Activated CD8-positive, alpha-beta memory T cell treated with anti-CD3 and anti-CD28 coated beads for 36 hours (primary cell): ENCODE measurements around the gene LMF2. TPM values are rescaled to one million over a fixed set of nuclear protein-coding genes. Genes with fewer than 3 reads are reported as not detected.

Experiments used
- CTCF ChIA-PET: fragments of 350-600 bp; sonication (Branson Sonifier 250); formaldehyde crosslinking; loops from one replicate; lab custom pipeline; 2021; ENCODE audit warnings: antibody characterized with exemption; lab: Charles Lee
- POLR2A ChIA-PET: fragments of 350-600 bp; sonication (Branson Sonifier 250); formaldehyde crosslinking; loops from one replicate; lab custom pipeline; 2021; ENCODE audit warnings: antibody characterized with exemption; lab: Charles Lee
- total RNA-seq, 2 experiments: library from RNA; stranded (reverse); gene quantifications; one replicate each; pipeline ENCODE4 v1.2.3, GENCODE V29; 2021

LMF2 gene
- total RNA-seq, 2 experiments from 2014 or later: 78.2 to 78.4 TPM

DNA sequence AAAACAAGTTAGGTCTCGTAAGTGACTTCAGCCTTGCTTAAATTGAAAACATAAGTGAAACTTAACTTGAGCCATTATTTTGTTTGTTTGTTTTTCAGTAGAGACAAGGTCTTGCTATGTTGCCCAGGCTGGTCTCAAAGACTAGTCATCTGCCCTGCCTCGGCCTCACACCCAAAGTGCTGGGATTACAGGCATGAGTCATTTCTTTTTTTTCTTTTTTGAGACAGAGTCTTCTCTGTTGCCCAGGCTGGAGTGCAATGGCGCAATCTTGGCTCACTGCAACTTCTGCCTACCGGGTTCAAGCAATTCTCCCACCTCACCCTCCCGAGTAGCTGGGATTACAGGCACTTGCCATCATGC lies 34.1 kb upstream of the LMF2 start:
- ChIA-PET CTCF (interaction anchor here (0.9 to 1.7 kb wide), 4 partner anchors 9 to 79 kb away, joined by 3 to 6 read pairs (median 4); partner anchors contain the start of gene SCO2), POLR2A (interaction anchor here (5.7 kb wide), 1 partner anchor 13 kb away, joined by 93 read pairs; the partner anchor contains the start of genes SCO2 and TYMP)

DNA sequence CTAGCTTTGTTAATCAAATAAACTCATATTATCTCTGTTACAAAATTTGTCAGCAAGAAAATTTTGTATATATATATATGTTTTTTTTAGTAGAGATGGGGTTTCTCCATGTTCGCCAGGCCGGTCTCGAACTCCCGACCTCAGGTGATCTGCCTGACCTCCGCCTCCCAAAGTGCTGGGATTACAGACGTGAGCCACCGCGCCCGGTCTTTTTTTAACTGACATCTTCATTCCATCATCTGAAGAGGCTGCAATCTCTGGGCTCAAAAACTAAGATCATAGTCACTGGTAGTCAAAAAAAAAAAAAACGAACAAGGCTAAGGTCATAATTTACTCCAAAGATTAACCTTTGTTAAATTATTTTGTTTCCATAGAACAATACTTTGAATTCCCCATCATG lies 32.9 kb upstream of the LMF2 start:
- POLR2A ChIA-PET: interaction anchor here (0.6 to 5.7 kb wide), 6 partner anchors 8 to 88 kb away, joined by 3 to 93 read pairs (median 12); partner anchors contain the start of genes ARSA, SCO2 and TYMP
- CTCF ChIA-PET: interaction anchor here (1.0 to 3.4 kb wide), 6 partner anchors 10 to 81 kb away, joined by 3 to 14 read pairs (median 6); partner anchors contain the start of gene SYCE3

DNA sequence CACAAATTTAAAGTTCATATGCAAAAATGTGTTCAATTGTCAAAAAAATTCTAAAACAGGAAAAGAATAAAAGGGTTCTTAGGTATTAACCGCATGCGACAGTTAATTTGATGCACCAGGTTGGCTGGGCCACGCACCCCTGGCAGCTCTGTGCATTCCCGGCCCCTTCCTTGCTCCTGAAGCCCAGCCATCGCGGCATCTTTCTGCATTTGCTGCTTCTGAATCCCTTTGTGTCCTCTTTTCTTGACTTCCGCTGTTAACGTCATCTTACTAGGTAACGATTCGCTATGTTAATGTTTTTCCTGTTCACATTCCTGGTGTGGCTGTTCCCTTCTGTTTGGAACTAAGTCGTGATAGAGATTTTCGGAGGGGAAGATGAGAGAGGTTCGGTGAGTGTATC lies 30.3 kb upstream of the LMF2 start:
- ChIA-PET POLR2A (interaction anchor here (0.6 to 5.7 kb wide), 3 partner anchors 9 to 86 kb away, joined by 3 to 93 read pairs (median 32); partner anchors contain the start of genes SCO2 and TYMP), CTCF (interaction anchor here (2.8 to 3.4 kb wide), 4 partner anchors 10 to 83 kb away, joined by 12 to 27 read pairs (median 18); partner anchors contain the start of genes SCO2 and SYCE3)

DNA sequence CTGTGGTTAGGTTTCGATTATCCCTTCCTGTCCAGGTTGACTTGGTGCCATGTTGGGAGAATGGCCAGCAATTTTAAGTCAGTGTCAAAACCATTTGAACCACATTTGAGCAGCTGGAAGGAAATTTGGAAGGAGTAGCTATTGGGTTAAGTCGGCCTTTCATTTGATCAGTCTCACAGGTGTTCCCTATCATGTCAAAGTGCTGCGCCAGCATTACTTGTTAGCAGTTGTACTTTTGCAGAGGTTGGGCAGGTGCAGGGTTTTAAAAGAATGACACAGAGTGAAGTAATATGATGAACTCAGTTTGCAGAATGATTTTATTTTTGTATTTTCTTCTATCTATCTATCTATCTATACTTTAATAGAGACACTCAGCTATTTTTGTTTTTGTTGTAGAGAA lies 28.7 kb upstream of the LMF2 start:
- CTCF ChIA-PET: interaction anchor here (0.7 to 2.2 kb wide), 4 partner anchors 11 to 194 kb away, joined by 3 to 7 read pairs (median 4); partner anchors contain the start of gene SCO2
- POLR2A ChIA-PET: no interaction called here

DNA sequence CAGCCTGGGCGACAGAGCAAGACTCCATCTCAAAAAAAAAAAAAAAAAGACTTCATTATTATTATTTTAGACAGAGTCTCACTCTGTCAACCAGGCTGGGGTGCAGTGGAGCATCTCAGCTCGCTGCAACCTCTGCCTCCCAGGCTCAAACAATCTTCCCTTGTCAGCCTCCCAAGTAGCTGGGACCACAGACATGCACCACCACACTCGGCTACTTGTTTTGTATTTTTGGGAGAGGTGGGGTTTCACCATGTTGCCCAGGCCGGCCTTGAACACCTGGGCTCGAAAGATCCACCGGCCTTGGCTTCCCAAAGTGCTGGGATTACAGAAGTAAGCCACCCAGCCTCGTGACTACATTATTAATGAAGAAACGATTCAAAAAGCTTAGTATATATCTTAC lies 27.6 kb upstream of the LMF2 start:
- ChIA-PET CTCF (interaction anchor here (1.8 to 2.2 kb wide), 2 partner anchors 9 to 86 kb away, joined by 5 to 7 read pairs; partner anchors contain the start of gene SCO2), POLR2A (interaction anchor here (0.6 kb wide), 1 partner anchor 86 kb away, joined by 3 read pairs; no protein-coding TSS in a partner anchor)

DNA sequence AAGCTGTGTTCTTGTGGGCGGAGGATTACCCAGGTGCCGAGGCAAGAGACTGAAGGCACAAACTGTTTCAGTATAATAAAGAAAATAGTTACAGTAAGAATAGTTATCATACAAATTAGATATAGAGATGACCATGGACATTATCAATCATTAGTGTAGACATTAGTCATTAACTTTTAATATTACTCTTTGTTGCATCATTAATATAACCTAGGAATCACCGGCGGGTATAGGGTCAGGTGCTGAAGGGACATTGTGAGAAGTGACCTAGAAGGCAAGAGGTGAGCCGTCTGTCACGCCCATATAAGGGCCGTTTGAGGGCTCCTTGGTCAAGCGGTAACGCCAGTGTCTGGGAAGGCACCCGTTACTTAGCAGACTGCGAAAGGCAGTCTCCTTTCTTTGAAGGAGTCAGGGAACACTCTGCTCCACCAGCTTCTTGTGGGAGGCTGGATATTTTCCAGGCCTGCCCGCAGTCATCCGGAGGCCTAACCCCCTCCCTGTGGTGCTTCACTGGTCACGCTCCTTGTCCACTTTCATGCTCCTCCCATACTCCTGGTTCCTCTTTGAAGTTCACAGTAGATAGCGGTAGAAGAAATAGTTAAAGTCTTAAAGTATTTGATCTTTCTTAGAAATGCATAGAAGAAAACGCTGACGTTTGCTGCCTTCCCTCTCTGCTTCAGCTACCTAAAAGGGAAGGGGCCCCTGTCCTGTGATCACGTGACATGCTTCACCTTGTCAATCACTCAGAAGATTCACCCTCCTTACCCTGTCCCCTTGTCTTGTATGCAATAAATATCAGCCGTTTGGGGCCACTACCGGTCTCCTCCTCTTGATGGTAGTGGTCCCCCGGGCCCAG lies 26.6 kb upstream of the LMF2 start:
- CTCF ChIA-PET: interaction anchor here (2.2 kb wide), 1 partner anchor 8 kb away, joined by 7 read pairs; the partner anchor contains the start of gene SCO2
- POLR2A ChIA-PET: interaction anchor here (0.6 kb wide), 1 partner anchor 87 kb away, joined by 3 read pairs; no protein-coding TSS in a partner anchor

DNA sequence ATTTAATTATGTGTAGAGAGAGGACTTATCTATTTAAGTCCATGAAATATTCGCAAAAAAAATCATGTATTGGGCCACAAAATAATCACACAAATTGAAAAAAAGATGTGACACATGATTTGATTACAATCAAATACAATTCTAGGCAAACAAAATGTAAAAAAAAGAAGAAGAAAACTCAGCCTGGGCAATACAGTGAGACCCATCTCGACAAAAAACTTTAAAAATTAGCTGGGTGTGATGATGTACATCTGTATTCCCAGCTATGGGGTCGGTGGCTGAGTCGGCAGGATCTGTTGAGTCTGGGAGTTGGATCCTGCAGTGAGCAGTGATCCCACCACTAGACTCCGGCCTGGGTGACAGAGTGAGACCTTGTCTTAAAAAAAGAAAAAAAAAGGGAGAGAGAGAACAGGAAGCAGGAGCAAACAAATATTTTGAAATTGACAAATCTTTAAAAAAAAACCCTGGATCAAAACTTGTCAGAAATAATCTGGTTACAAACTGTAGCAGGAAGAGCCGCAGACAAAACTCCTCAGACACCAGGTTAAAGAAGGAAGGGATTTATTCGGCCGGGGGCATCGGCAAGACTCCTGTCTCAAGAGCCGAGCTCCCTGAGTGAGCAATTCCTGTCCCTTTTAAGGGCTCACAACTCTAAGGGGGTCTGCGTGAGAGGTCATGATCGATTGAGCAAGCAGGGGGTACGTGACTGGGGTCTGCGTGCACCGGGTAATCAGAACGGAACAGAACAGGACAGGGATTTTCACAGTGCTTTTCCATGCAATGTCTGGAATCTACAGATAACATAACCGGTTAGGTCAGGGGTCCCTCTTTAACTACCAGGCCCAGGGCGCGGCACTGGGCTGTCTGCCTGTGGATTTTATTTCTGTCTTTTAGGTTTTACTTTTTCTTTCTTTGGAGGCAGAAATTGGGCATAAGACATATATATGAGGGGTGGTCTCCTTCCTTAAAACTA lies 25.6 kb upstream of the LMF2 start:
- ChIA-PET POLR2A (interaction anchor here (2.5 to 2.6 kb wide), 2 partner anchors 12 to 15 kb away, joined by 10 to 16 read pairs; partner anchors contain the start of gene KLHDC7B), CTCF (interaction anchor here (1.1 kb wide), 1 partner anchor 88 kb away, joined by 7 read pairs; no protein-coding TSS in a partner anchor)

DNA sequence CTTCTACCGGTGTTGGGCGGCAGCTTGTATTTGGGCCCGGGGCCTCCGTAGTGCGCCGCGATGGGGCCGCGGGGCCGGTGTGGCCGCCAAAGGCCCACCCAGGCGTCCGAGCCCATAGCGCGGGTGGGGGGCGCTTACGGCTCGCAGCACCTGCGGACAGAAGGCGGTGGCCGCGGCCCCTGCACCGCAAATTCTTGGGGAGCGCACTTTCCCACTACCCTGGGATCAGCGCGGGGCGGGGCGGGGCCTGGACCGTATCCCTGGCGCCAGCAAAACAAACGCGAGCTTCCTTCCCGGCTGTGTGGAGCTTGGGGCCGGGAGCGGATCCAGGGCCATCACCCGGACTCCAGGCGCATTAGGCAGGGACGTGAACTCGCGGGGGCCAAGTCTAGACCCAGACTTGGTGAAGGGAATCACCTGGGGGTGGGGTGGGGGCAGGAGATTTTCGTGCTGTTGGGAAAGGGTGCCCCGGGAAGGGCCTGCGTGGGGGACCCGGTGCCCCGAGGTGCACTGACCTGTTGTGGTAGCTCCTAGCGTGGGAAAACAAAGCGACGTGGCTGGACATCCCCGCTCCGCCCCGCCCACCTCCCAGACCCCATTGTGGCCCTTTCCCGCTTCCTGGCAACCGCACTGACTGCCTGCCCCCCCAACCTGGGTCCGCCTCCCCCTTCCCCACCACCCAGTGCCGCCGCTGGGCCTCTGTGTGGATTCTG lies 24.6 kb upstream of the LMF2 start:
- ChIA-PET POLR2A (interaction anchor here (0.6 to 7.7 kb wide), 6 partner anchors 8 to 50 kb away, joined by 3 to 93 read pairs (median 7); partner anchors contain the start of genes KLHDC7B, LMF2, NCAPH2 and SYCE3), CTCF (interaction anchor here (0.6 to 1.7 kb wide), 3 partner anchors 31 to 249 kb away, joined by 3 to 7 read pairs (median 7); partner anchors contain the start of gene SYCE3)

DNA sequence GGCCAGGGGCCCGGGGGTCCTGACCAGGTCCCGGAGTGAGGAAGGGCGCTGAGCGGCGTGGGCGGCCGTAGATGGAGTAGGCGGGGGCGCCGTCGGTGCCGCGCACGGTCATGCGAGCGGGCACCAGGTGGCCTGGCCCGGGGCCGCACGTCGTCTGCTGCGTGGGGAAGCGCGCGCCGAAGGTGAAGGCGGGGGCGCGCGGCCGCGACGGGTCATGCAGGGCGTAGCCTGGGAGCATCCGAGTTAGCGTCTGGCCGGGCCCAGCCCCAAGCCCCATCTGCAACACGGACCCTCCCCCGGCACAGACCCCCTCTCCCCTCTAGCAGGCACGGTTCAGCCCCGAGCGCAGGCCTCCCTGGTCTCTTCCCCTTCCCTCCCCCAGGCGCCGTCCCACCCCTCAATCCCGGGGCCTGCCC lies 24.1 kb upstream of the LMF2 start:
- POLR2A ChIA-PET: interaction anchor here (1.1 to 7.7 kb wide), 5 partner anchors 9 to 50 kb away, joined by 3 to 93 read pairs (median 10); partner anchors contain the start of genes KLHDC7B, LMF2 and NCAPH2
- CTCF ChIA-PET: interaction anchor here (0.6 to 1.7 kb wide), 3 partner anchors 32 to 250 kb away, joined by 3 to 7 read pairs (median 7); partner anchors contain the start of gene SYCE3

DNA sequence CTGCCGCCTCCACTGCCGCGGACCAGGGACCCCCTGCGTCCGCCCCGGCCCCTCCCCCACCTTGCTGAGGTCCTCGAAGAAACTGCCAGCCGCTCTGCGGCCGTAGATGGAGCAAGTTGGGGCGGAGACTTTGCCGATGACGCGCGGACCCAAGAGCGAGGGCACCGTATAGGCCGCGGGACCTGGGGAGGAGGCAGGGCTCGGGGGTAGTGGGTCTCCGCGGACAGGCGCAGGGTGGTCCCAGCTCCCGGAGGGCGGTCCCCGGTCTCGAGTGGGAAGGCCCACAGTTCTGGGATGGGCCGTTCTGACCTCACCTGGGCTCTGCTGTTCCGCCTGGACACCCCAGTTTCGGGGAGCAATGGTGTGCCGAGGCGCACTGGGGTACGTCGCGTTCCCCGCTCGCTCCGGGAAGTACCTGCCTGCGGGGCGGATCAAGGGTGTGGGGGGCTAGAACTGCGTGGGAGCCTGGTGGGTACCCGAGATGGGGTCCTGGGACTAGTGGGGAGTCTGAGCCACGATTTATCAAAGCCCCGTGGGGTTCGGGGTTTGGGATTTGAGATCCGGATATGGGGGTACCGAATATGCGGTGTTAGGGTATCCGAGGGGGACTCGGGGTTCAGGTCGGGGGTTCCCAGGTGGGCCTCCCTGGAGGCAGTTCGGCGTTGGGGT lies 23.5 kb upstream of the LMF2 start:
- CTCF ChIA-PET: interaction anchor here (0.6 to 1.7 kb wide), 2 partner anchors 9 to 32 kb away, joined by 6 to 7 read pairs; partner anchors contain the start of gene SYCE3
- POLR2A ChIA-PET: interaction anchor here (1.1 to 7.7 kb wide), 5 partner anchors 9 to 51 kb away, joined by 3 to 93 read pairs (median 10); partner anchors contain the start of genes KLHDC7B, LMF2 and NCAPH2

DNA sequence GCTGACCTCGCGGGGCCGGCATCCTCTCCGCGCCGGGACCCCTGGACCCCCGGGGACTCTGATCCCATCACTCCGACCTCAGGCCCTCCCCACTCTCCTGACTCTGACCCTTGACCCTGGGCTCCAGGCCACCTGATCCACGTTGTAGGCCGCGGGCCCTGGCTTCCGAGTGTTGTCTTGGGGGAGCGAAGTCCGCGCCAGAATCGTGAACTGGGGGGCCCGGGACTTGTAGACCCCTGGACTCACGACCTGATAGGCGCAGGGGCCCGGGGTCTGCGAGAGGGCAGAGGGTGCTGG lies 23.0 kb upstream of the LMF2 start:
- ChIA-PET POLR2A (interaction anchor here (1.4 to 7.7 kb wide), 4 partner anchors 10 to 51 kb away, joined by 3 to 93 read pairs (median 13); partner anchors contain the start of gene KLHDC7B), CTCF (interaction anchor here (0.6 kb wide), 1 partner anchor 9 kb away, joined by 6 read pairs; no protein-coding TSS in a partner anchor)

DNA sequence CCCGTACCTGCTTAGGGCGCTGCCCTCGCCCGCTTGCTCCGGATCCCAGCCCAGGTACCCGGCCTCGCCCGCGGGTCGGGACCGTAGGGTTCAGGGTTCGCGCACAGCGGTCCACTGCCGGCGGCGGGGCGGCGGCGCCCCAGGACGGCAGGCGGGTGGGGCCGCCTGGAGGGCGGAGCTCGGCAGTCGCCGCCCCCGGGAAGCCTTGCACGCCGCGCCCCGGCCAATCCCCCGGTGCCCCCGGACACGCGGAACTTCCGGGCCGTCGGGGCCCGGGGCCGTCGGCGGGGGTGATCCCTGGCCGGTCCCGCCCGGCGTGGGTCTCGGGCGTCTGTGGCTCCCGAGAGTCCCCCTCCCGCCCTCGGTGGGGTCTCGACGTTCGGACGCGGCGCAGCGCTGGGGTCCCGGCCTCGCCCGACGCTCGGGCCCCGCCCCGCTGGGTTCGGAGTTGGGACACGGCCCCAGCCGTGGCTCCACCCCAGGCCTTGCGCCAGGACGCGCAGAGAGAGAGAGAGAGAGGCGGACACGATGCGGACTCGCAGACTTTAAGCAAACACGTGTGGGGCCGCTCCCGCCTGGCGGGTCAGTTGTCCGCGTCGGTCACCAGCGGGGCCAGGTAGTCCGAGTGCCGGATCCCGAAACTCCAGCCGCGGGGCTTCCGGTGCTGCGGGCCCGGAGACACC lies 22.5 kb upstream of the LMF2 start, which contains the start of gene TYMP:
Gene TYMP, minus strand, starts transcription at position 116 of the 683 bp plus-strand sequence. CDS start 303 bp downstream, outside the sequence.
- ChIA-PET POLR2A (interaction anchor here (0.6 to 7.7 kb wide), 9 partner anchors 10 to 286 kb away, joined by 3 to 93 read pairs (median 3); partner anchors contain the start of genes CHKB, LMF2, NCAPH2 and SYCE3), CTCF (interaction anchor here (1.1 to 3.4 kb wide), 3 partner anchors 9 to 91 kb away, joined by 3 to 22 read pairs (median 3); no protein-coding TSS in a partner anchor)

DNA sequence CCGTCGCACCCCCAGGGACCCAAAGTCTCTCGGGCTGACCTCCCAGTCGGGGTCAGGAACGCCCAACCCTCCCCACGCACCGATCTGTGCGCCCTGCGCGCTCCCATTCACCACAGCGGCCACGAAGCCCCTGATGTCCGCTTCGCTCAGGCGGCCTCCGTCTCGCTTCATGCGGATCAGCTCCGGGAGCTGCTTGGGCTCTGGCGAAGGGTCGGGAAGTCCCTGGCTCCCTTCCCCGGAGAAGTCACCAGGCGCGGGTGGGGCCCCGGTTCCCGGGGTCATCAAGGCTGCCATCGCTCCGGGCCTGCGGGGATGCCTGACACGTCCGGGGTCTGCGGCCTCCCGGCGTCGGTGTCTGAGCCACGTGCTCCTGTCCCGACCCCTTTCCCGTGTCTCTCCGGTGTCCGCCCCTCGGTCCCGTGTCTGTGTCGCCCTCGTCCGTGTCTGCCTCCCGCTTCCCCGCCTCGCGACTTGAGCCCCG lies 22.0 kb upstream of the LMF2 start:
- ChIA-PET CTCF (interaction anchor here (1.1 to 3.4 kb wide), 6 partner anchors 10 to 92 kb away, joined by 3 to 22 read pairs (median 4); partner anchors contain the start of genes LMF2, NCAPH2 and SYCE3), POLR2A (interaction anchor here (0.6 to 7.7 kb wide), 8 partner anchors 11 to 285 kb away, joined by 3 to 93 read pairs (median 3); partner anchors contain the start of genes CHKB, LMF2, NCAPH2 and SYCE3)

DNA sequence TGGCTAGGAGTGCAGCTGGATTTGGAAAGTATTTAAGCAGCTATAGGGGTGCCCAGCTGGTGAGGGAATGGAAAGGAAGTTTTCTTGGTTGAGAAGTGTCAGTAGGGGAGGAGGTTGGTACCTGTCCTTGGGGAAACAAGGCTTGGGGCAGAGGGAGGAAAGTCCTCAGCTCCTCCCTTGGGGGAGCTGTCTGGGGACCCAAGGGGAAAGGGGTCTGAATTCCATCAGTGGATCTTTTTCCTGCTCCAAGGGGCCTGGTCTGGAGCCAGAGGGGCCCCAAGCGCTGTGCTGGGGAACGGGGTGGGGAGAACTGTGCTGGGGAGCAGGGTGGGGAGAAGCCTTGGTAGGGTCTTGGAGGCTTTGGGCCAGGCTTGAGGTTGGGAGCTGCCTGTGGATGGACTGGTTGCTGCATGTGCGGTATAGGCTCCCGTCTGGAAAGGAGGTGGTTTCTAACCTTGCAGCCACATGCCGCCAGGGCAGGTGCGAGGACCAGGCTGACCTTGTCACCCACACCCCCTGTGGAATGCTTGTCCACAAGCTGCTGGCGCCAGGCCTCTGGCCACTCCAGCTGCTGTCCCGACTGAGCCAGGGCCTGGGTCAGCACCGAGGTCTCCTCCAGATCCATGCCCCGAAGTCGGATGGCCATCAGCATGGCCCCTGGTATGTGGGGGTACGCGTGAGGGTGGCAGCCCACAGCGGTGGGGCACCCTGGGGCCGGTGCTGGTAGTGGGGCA lies 21.3 kb upstream of the LMF2 start:
- CTCF ChIA-PET: interaction anchor here (1.3 to 3.4 kb wide), 5 partner anchors 10 to 92 kb away, joined by 4 to 22 read pairs (median 6); partner anchors contain the start of genes LMF2, NCAPH2 and SYCE3
- POLR2A ChIA-PET: interaction anchor here (1.5 to 7.7 kb wide), 4 partner anchors 11 to 92 kb away, joined by 3 to 93 read pairs (median 40); partner anchors contain the start of genes LMF2 and NCAPH2
